ENCODE results near the gene RIOX2.
"Not testable (repeated sequence)": the region's sequence is repeated elsewhere in the genome, so short reads cannot be mapped to it uniquely, and the experiment has no call there.

Gene RIOX2

DNA sequence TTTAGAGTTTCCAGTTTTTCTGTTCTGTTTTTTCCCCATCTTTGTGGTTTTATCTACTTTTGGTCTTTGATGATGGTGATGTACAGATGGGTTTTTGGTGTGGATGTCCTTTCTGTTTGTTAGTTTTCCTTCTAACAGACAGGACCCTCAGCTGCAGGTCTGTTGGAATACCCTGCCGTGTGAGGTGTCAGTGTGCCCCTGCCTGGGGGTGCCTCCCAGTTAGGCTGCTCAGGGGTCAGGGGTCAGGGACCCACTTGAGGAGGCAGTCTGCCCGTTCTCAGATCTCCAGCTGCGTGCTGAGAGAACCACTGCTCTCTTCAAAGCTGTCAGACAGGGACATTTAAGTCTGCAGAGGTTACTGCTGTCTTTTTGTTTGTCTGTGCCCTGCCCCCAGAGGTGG is 62.4 kb downstream of the RIOX2 start:
- not testable (repeated sequence) for DNase-seq

- DNase-seq: no peak
Observed at GRCh38 chr3:97901313-97902248, 70.7 kb downstream of the RIOX2 start.

DNA sequence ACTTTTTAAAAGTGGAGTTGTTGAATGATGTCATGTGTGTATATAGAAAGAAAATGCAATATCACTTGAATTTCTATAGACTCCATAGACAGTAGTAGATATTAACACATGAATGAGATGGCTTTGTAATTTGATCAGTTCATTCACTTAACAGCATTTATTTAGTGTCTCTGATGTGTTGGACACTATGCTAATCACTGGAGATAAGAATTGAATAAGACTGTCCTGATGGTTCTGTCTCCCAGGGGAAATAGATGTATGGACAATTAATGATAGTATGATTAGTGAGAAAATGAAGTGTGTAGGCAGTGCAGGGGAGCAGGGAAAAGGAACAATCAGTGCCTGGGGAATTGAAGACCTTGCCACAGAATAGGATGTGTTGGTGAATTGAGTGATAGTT is 72.9 kb downstream of the RIOX2 start:
- no peak for DNase-seq

- no peak for DNase-seq
Observed at GRCh38 chr3:97896547-97896946, 75.7 kb downstream of the RIOX2 start.

- DNase-seq: no peak
Observed at GRCh38 chr3:97896129-97896528, 76.1 kb downstream of the RIOX2 start.

DNA sequence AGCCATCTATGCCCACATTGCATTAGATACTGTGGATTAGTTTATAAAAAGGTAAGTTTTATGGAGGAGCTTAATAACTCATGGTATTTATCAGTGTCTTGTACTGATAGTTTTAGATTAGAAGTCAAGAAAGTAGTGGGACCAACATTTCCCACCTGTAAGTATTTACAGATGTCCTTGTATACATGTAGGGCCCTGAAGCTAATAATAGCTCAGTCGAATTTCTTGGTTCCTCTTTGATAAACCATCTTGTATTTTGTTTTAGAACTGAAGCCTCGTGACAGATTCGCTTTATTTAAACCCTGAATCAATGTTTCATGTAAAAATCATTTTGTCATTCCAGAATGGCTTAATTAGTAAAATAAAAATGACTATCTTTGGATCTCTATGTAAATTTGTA is 77.0 kb downstream of the RIOX2 start:
- DNase-seq: no peak

DNA sequence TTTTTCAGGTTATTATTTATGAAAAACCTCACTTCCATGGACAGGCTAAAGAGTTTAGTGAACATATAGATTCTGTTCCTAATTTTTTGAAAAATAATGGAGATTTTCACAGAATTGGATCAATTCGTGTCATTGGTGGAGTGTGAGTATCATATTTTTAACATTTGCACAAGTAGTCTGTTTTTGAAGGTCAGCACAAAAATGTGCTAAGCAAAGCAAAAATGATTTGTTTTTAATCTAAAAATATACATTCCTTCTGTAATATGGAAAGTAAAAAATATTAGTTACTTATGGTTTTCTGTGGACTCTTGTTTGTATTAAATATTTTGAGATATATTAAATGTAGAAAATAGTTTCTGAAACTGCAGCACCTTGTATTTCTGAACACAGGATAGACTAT is 79.4 kb downstream of the RIOX2 start:
- no peak for DNase-seq

Measured in effector CD8-positive, alpha-beta T cell (primary cell).